GM19372 (cell line): Measurements from ENCODE around the gene EPN3.

Experiments
- ATAC-seq: cut with Tn5 transposase; IDR thresholded peaks from one replicate; pipeline ENCODE4 v1.9.1; 2021; ENCODE audit warnings: mild to moderate bottlenecking, low read depth, moderate library complexity; ENCODE audit not compliant: unreplicated experiment

Gene EPN3

DNA sequence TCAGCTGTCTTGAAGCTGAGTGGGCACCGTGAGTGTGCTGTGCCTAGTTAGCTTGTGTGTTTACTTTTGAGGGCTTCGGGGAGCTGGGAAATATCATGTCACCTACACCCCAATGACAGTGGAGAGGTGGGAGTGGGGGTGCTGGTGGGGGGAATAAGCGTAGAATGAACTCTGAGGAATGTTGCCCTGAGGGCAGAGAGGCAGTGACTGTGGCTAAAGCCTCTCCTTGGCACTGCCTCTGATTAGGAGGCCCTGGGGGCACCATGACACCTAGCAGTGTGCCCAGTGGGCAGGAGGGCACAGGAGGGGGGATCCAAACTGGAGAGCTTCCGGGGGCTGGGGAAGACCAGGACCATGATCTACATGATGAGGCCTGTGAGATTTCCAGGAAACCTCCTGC is 52.8 kb downstream of the EPN3 start:
- no peak for ATAC-seq

DNA sequence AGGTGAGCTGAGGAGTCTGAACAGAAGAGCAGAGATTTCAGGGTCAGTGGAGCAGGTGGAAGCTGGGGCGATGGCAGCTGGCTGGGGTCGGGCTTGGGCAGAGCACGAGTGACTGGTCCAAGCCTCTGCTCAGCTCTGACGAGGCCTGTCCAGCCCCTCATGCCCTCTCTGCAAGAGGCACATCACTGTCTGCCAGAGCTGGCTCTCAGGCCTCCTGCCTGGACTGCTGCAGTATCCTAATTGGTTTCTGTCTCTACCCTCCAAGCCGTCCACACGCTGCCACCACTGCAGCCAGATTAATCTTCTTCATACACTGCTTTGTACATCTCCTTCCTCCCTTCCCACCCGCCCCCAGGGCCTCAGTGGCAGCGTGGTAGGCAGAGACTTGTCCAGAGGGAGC is 53.4 kb downstream of the EPN3 start:
- ATAC-seq, result no peak

GRCh38 chr17:50586421-50587247 is 54.1 kb downstream of the EPN3 start:
- ATAC-seq, result no peak

DNA sequence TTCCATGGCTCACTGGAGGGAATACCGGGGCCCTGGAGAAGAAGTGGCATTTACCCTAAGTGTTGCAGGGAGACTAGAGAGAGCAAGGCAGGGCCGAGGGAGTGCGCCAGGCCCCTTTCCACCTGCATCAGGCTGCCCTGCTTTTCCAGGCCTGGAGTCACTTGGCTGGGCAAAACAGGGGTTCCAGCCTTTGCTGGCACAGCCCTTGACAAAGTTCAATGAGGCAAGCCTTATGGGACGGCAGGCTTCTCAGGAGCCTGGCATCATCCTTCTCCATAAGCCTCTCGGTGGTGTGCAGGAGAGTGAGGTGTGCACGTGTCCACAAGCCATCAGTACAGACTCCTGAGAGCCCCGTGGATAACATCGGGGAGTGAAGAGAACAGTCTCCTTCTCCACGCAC is 55.0 kb downstream of the EPN3 start:
- no peak for ATAC-seq

GRCh38 chr17:50588391-50589049 is 56.0 kb downstream of the EPN3 start:
- no peak for ATAC-seq

GRCh38 chr17:50589095-50589705 is 56.7 kb downstream of the EPN3 start:
- ATAC-seq, result no peak

DNA sequence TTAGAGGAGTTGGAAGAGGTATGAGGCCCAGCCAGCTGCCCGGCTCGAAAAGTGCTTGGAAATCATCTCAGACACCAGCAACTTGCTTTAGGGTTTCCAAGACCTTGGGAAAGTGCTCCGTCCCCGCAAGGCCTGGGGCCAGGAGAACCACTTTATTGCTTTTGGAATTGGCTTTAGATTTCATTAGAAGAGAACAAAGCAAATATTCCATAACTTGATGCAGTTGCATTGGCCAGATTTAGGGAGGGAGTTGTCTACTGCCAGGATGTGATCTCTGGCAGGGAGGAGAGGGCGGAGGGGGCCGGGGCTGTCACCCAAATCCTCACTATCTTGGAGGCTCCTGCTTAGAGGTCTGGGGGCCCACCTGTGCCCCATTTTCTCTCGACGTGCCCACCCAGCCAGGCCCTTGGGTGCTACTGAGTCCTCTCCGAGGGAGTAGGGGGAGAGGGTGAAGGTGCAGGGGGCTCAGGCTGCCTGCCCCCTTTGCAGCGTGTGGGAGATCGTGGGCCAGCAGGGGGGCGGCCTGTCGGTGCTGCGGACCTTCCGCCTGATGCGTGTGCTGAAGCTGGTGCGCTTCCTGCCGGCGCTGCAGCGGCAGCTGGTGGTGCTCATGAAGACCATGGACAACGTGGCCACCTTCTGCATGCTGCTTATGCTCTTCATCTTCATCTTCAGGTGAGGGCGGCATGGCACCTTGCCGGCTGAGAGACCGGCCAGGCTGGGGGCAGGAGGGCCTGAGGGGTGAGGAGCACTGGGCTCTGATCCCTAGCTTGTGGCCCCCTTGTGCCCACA is 58.6 kb downstream of the EPN3 start:
- no peak for ATAC-seq

GRCh38 chr17:50593321-50593720 is 60.8 kb downstream of the EPN3 start:
- ATAC-seq, result no peak
